HG03575 (cell line): Measurements from ENCODE around the gene ADCY6.
A peak's percentile ranks its signal among the peaks of the same experiment; 100 is the strongest.
"Not testable (repeated sequence)": the region's sequence is repeated elsewhere in the genome, so short reads cannot be mapped to it uniquely, and the experiment has no call there.

Source experiments
- ATAC-seq: cut with Tn5 transposase; IDR thresholded peaks from one replicate; pipeline ENCODE4 v1.9.1; 2021; ENCODE audit not compliant: unreplicated experiment, insufficient number of reproducible peaks, low FRiP score; ENCODE audit errors: extremely low read depth

Gene ADCY6

DNA sequence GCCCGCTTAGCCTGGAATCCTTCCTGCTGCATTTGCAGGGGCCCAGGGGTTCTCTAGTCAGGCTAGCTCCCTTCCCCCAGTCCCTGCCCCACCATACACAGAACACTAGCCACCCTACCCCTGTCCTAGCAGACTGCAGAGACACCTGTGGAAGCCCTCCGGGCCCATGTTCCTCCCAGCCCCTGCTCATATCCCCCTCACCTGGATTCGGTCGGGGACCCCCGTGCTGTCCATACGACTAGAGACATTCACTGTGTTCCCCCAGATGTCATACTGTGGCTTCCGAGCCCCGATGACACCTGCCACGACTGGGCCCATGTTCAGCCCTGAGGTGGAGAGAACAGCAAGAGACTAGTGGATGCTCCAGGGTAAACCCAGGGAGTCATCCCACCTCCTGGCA, 20.2 kb downstream of the ADCY6 start:
- ATAC-seq: no peak

DNA sequence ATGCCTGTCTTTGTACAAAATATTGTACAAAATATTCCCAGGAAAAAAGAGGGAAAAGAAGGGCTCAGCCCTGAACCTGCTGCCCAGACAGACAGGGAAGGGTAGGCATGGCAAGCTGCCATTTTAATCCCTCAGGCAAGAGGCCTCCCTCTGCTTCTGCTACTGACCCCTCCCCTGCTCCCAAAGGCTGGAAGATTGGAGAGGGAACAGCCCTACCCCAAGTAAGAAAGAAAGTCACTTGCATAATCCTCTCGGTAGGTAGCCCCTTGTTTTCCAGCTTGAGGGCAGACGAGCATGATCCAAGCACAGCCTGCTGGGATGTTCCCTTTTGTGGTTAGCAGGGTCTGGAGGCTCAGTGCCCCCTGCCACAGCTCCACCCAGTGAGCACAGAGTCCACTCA, 20.7 kb downstream of the ADCY6 start:
- ATAC-seq: no peak

- ATAC-seq: no peak
These were observed 21.4 kb downstream of the ADCY6 start for GRCh38 chr12:48767521-48767920.

GRCh38 chr12:48767047-48767446, 21.8 kb downstream of the ADCY6 start:
- no peak for ATAC-seq

DNA sequence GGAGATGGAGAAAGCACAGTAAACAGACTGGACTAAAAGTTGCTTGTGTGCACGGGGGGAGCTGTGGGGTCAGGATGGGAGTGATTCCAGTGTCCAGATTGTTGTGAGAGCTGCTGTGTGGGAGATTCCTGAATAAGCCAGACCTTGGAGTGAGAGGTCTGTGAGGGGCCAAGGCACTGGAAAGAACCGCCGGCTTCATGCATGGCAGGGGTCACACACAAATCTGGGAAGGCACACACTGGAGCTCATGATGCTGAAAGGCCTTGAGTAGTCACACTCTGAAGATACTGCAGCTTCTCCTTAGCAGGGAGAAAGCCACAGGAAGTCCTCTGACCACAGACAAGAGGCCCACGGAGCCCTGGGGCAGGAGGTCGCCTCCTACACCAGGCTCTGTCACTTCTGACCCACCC, 23.1 kb downstream of the ADCY6 start:
- ATAC-seq: no peak

DNA sequence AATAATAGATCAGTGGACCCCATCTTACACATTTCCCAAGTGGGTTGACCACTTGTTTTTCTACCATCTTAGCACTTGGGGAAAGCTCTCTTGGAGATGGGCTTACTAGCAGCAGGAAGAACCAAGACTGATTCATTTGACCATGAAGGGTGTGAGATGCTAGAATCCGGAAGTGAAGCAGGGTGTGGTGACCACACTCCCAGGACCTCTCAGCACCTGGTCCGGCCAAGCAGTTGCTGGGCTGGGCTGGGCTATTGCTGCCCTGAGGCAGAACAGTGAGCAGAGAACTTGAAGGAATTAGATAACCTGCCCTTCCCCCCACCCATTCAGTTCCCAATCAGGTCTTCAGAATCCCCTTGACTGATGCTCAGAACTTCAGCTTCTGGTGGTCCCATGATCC, 24.4 kb downstream of the ADCY6 start:
- no peak for ATAC-seq

- no peak for ATAC-seq
These were observed 30.2 kb downstream of the ADCY6 start for GRCh38 chr12:48758737-48759136.

DNA sequence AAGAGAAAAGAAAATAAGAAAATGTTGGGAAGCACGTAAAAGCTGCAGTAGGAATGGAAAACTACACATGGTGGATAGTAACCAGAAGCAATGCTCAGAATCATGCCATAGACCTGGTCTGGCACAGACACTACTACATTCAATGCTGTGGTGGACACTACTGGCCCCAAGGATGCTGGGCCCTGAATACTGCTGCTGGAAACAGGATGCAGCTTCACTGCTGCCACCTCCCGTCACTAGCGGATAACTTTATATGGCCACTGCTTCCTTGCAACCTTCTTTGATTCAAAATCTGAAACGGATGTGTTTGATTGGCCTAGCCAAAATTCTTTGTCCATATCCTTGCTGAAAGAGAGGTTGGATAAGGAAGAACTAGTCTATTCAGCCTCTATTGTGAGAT, 30.7 kb downstream of the ADCY6 start:
- ATAC-seq: no peak

GRCh38 chr12:48750769-48751356, 38.0 kb downstream of the ADCY6 start:
- ATAC-seq: no peak

DNA sequence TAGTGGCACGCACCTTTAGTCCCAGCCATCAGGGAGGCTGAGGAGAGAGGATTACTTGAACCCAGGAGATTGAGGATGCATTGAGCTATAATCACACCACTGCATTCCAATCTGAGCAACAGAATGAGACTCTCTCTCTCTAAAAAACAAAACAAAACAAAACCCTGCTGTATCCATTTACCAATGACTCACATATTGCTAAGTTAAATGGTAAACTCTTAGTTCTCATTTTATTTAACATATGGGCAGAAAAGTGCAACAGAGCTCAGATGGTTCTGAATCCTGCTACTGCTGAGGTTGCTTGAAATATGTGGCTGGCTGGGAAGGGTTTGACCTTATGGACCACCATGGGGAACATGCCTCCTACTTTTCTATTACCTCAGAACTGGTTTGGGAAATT, 38.7 kb downstream of the ADCY6 start:
- no peak for ATAC-seq

DNA sequence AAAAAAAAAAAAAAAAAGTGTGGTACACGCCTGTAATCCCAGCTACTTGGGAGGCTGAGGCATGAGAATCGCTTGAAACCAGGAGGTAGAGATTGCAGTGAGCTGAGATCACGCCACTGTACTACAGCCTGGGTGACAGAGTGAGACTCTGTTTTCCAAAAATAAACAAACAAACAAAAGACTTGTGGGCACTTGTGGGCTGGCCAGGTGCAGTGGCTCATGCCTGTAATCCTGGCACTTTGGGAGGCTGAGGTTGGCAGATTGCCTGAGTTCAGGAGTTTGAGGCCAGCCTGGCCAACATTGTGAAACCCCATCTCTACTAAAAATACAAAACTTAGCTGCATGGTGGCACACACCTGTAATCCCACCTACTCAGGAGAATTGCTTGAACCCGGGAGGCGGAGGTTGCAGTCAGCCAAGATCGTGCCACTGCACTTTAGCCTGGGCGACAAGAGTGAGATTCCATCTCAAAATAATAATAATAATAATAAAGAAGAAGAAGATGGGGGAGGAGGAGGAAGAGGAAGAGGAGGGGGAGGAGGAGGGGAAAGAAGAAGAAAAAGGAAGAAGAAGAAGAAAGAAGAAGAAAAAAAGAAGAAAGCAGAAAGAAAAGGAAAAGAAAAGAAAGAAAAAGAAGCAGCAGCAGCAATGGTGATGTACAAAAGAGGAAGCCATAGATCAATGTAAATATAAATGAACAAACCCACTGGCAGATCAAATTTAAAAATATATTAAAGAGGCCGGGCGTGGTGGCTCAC, 44.5 kb downstream of the ADCY6 start:
- ATAC-seq: no peak

DNA sequence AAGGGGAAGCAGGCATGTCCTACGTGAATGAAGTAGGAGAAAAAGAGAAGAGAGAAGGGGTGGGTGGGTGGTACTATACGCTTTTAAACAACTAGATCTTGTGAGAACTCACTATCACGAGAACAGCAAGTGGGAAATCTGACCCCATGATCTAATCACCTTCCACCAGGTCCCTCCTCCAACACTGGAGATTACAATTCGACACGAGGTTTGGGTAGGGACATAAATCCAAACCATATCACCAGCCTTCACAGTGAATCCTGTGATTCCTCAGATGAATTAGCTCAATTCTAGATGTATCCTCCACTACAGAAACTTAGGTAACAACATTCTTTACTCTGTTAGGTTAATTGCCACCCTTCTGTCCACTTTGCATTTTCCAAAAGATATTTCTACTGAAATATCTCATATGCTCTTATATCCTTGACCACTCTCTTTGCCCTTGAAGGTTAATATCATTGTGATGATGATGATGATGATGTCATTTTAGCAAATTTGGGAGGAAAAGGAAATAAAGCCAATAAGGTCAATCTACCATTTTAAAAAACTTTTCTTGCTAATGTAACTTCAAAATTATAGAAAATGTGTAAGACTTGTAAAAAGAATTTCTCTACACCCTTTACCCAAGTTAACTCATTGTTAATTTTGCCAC, 49.1 kb downstream of the ADCY6 start:
- no peak for ATAC-seq

GRCh38 chr12:48736456-48736855, 52.4 kb downstream of the ADCY6 start:
- ATAC-seq: no peak

- ATAC-seq: no peak
These were observed 60.1 kb downstream of the ADCY6 start for GRCh38 chr12:48728807-48729206.

- not testable (repeated sequence) for ATAC-seq
These were observed 68.2 kb downstream of the ADCY6 start for GRCh38 chr12:48720737-48721136.

DNA sequence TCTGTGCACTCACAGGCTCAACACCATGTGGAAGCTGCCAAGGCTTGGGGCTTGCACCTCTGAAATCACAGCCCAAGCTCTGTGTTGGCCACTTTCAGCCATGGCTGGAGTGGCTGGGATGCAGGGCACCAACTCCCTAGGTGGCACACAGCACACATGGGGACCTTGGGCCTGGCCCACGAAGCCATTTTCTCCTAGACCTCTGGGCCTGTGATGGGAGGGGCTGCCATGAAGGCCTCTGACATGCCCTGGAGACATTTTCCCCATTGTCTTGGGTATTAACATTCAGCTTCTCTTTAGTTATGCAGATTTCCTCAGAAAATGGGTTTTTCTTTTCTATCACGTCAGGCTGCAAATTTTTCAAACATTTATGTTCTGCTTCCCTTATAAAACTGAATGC, 68.7 kb downstream of the ADCY6 start:
- ATAC-seq: not testable (repeated sequence)

GRCh38 chr12:48719002-48719401, 69.9 kb downstream of the ADCY6 start:
- not testable (repeated sequence) for ATAC-seq

DNA sequence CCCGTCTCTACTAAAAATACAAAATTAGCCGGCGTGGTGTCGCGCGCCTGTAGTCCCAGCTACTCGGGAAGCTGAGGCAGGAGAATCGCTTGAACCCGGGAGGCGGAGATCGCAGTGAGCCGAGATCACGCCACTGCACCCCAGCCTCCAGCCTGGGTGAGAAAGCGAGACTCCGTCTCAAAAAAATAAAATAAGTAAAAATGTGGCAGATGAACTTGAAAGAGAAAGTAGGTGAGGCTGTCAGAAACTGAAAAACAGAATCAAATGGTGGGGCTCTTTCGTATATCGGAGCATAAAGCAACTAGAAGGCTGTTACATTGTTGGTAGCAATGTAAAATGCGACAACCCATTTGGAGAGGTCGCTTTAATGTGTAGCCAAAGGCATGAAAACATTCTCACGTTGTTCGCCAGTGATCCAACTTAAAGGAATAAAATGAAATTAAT, 71.6 kb downstream of the ADCY6 start:
- no peak for ATAC-seq

- ATAC-seq: peak; percentile 91
These were observed 72.2 kb downstream of the ADCY6 start, which contains the start of gene CCNT1 for GRCh38 chr12:48716493-48717251. Gene CCNT1 (minus strand): TSS chr12:48716707. CDS start chr12:48716675, 32 bp downstream.
